DMS153 (cell line): Measurements from ENCODE around the gene LEPROT.

ENCODE experiments used
- DNase-seq: peaks from one replicate; lab custom pipeline; 2025; lab: John Stamatoyannopoulos, UW

LEPROT gene

DNA sequence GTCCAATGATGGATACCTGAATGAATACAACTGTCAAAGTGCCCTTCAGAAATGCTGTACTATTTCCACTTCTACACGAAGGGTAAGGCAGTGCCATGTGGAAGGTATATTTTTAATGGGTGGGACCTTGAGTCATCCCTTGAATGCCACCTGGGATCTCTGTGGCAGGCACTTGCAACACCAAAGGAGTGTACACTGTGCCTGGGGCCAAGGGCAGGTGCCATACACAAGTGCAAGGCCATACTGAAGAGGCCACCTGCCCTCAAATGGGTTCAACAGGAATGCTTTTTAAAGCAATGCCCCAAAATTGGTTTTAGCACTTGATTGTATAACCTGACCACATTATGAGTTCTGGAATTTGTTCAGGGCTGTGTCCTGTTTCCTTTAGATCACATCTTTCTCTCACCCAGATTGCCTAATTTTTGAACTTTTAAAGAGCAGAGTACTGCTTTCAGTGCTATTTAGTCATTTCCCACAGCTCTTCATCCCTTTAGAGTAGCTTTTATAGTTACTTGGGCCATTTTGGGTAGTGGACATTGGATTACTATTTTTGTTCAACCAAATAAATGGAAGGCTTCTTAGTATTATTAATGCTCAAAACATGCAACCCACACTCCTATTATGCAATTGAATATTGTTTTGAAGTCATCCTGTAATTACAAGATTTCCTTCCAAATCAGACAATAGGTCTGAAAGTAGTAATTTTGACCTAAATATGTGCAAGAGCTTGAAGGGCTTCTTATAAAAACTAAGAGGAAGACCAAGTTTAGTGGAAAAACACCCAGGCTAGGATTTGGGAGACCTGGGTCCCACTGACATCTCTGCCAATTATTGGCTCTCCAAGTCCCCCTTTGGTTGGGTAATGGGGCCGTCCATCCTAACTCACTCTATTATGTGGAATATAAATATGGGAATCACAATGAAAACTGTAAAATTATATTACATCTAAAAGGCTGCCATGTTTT, 57.2 kb downstream of the LEPROT start:
- no peak for DNase-seq

DNA sequence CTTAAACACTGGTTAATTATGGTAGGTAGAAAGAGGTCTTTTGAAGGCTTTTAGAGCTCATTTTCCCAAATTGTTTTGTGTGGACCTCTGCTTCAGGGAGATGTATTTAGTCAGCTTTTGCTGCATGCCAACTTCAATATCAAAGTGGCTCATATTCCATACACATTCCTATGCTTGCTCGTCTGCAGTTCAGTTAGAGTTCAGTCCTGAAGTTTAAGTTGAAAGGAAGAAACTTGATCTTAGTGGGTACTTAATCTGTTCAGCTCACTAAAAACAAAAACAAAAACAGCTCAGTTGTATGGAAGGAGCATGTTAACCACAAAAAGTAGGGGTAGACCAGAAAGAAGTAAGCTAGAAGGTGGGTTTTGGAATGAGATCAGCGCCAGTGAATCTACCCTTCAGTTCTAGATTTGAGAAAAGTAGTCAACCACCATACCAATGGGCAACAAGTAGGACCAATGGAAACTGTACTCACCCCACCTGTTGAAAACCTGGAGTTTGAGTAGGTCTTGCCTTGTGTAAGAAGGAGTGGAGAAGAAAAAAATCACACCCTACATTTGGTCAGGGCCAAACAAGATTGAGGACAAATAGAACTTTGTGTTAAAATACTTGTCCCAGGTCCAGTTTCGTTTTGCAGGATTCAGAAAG, 58.0 kb downstream of the LEPROT start:
- DNase-seq, result no peak

DNA sequence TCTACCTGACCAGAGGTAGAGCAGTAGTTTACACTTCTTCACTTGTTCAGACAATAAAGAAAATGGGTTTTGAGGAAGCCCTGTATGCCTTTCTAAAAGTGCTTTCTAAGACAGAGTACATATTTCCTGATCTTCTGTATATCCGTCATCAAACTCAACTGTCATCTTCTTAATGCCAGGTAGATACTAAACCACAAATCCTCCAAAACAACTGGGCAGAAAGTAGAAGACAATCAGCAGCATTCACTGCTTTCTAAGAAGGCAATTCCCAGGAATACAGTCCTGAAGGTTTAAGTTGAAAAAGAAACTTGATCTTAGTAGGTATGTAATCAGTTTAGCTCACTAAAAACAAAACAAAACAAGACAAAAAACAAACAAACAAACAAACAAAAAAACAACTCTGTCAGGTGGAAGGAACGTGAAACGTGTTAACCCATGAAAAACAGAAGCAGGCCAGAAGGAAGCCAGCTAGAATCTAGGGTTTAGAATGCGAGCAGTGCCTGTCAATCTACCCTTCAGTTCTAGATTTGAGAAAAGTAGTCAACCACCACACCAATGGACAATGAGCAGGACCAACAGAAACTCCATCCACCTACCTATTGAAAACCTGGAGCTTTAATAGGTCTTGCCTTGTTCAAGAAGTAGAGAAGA, 59.2 kb downstream of the LEPROT start:
- no peak for DNase-seq

DNA sequence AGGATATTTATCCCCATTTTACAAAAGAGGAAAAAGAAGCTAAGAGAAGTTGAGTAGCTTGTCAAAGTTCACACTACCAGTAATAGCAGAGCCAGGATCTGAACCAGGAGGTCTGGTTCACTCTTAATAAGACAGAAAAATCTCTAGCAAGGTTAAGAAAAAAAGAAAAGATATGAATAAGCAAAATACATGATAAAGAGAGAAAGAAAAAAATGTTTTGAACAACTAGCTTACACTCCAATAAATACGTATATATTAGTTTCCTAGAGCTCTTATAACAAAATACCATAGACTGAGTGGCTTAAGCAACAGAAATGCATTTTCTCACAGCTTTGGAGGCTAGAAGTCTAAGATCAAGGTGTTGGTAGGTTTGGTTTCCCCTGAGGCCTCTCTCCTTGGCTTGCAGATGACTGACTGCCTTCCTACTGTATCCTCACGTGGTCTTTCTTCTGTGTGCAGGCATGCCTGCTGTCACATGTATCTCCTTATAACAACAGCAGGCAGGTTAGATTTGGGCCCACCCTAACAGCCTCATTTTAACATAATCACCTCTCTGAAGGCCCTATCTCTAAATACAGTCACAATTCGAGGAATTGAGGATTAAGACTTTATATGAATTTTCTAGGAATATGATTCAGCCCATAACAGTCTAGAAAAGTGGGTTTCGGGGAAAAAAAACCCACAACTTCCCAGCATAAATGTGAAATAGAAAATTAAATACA, 60.4 kb downstream of the LEPROT start:
- DNase-seq, result no peak

- no peak for DNase-seq
Measured at GRCh38 chr1:65483993-65484754, 63.7 kb downstream of the LEPROT start.
